ENCODE results near the gene TMEM217.

- TF ChIP-seq CTCF (IDR thresholded peaks at IDR 0.05) (no peak), POLR2A (IDR thresholded peaks at IDR 0.05) (no peak)
Measured at GRCh38 chr6:37288247-37288646, 30.3 kb upstream of the TMEM217 start.

All from esophagus squamous epithelium (tissue), 4 donors.